NCI-H2227 (cell line): ENCODE data around the gene MET.
A peak's percentile ranks its signal among the peaks of the same experiment; 100 is the strongest.

ENCODE experiments used
- DNase-seq: peaks from one replicate; lab custom pipeline; 2025; ENCODE audit not compliant: unreplicated experiment; lab: John Stamatoyannopoulos, UW

Gene MET

DNA sequence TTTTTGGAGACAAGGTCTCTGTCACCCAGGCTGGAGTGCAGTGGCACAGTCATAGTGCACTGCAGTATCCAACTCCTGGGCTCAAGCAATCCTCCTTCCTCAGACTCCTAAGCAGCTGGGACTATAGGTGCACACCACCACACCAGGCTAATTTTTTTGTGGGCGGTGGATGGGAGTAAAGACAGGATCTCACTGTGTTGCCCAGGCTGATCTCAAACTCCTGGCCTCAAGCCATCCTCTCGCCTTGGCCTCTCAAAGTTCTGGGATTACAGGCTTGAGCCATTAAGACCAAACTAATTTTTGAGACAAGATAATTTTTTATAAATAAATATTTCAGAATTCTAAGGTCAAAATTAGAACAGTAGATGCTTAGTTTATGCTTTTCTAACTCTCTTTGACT is 109.6 kb downstream of the MET start:
- DNase-seq = no peak

DNA sequence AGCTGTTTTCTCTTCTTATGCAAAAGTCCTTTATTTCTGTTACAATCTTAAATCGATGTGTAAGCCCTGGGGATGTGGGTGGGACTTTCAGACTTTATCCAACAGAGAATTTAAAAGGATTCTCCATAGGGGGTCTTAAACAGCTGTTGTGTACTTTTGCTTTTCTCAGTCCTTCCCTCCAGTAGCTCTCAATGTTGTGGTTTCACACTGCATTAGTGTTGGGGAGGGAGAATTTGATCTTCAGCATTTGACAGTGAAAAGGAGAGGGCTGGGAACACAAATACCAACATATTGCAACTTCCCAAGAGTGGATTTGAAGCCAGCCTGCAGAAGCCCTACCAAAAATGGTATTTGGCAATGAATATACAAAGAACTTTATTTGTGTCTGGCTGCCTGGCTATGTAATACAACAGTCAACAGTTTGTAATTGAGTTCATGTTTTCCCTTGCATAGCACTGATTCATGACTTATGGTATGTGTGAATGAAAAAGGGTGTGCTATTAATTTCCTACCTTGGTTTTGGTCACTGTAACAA is 110.2 kb downstream of the MET start:
- no peak for DNase-seq

DNA sequence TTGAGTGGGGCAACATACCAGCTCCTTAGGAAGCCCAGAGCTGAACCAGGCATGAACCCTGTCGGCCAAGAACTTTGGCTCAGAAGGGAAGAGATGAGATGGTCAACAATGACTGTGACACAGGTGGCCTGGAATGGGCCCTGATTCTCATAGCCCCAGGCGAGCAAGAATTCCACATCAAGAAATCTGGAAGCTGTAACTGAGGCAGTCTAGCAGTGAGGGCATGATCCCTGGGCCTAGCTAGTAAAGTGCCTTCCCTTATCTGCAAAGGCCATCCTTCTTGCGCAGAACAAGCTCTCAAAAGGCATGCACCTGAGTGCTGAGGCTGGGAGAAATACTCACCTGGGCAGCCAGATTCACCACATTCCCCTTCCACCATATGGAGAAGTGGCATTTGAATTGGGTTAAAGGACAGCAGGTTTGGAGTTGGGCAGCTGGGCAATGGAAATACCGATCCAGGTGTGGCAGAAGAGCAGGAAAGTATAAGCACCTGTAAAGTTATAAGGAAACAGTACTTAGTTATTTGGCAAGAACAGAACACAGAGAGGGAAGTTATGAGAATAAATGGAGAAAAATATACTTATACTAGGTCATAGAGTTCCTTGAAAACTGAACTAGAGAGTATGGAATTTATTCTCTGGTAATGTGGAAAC is 111.8 kb downstream of the MET start:
- no peak for DNase-seq

DNA sequence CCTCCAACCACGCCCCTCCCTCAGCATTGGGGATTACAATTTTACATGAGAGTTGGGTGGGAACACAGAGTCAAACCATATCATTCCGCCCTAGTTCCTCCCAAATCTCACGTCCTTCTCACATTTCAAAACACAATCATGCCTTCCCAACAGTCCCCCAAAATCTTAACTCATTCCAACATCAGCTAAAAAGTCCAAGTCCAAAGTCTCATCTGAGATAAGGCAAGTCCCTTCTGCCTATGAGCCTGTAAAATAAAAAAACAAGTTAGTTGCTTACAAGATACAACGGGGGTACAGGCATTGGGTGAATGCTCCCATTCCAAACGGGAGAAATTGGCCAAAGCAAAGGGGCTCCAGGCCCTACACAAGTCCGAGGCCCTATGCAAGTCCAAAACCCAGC is 112.7 kb downstream of the MET start:
- no peak for DNase-seq

DNA sequence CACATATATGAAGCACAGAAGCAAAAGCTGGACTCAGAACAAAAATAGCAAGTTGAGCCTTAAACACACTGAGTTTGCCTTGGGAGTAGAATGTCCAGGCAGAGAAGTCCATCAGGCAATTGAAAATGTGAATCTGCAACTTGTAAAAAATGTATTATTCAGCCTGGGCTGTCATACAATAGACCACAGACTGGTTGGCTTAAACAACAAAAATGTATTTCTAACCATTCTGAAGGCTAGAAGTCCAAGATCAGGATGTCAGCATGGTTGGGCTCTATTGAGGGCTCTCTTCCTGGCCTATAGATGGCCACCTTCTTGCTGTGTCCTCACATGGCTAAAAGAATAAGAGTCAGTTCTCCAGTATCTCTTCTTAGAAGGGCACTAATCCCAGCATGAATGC is 113.8 kb downstream of the MET start:
- no peak for DNase-seq

DNA sequence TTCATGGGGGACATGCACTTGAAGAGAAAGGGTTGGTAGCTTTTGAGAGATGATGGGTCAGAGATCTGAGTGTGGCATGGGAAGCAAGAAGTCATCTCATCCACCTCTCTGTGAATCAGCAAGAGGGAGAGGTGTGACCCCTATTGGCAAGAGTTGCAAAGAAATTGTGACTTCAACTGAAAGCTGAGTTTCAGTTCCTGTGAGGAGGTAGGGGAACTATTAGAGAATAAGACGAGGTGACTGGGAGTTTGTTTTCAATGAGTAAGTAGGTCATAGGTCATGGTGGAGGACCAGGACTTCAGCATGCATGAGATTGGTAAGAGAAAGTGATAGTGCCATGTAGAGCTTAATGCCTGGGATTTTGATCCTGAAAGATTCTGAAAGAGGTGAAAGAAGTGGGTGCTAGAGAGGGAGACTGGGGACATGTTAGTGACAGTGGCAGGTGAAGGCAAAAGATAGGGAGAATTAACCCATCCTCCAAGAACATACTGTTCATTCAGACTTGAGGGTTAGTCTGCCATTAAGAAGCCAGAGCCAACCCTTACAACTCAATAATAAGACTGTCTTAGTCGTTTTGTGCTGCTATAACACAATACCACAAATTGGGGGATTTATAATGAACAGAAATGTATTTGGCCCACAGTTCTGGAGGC is 114.9 kb downstream of the MET start:
- no peak for DNase-seq

DNA sequence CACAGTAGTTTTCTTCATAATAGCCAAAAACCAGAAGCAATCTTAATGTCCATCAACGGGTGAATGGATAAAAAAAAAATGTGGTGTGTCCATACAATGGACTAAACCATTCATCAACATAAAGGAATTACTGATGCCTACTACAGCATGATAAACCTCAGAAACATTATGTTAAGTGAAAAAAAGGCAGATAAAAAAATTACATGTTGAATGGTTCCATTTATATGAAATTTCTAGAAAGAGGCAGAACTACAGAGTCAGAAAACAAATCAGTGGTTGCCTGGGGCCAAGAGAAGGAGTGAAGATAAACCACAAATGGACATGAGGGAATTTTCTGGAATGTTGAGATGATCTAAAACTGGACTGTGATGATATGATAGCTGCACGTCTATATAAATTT is 115.9 kb downstream of the MET start:
- DNase-seq = no peak

DNA sequence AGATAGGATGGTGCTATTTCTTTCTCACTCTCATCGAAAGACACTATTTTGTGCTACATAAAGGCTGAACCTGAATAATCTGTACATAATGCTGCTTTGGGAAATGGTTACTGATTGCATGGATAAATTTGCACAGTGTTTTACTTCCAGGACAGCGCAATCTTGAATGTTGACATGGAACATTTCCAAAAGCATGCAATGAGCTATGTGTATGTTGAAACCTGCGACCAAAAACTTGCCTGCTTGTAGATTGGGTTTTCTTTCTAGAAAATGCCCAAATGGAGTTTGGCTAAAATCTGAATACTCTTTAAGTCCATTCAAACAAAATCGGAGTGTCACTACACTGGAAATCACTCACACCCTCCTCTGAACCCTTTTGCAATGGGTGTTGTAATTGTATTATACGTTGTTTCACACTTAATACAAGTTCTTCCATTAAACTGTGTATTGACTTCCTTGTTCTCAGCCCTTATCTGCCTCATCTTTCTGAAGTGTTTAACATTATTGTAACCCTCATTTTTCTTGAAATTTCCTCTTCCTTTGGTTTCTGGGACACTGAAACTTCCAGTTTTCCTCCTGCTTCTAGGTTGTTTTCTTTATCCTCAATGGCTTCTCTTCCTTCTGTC is 116.7 kb downstream of the MET start:
- DNase-seq = no peak

DNA sequence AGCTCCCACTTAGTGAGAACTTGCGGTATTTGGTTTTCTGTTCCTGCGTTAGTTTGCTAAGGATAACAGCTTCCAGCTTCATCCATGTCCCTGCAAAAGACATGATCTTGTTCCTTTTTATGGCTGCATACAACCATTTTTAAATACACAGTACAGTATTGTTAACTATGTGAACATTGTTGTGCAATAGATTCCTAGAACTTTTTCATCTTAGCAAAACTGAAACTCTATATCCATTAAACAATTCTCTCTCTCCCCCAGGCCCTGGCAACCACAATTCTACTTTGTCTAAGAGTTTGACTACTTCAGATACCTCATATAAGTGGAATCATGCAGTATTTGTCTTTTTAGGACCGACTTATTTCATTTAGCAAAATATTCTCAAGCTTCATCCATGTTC is 118.0 kb downstream of the MET start:
- DNase-seq = no peak

DNA sequence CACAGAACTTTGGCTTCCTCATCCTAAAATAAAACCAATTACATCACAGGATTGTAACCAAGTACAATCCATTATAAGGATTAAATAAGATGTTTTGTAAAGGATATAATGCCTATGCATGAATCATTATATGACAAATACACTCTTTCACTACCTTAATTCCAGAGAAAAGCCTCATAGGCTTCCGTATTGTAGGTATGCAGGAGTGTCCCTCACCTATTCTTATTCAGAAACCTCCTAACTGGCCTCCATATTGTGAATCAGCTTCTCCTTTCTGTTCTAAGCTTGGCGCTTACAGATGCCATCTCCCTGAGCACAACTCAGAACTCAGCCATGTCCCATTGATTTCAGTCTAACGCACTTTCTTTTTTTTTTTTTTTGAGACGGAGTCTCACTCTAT is 120.8 kb downstream of the MET start:
- DNase-seq = no peak

DNA sequence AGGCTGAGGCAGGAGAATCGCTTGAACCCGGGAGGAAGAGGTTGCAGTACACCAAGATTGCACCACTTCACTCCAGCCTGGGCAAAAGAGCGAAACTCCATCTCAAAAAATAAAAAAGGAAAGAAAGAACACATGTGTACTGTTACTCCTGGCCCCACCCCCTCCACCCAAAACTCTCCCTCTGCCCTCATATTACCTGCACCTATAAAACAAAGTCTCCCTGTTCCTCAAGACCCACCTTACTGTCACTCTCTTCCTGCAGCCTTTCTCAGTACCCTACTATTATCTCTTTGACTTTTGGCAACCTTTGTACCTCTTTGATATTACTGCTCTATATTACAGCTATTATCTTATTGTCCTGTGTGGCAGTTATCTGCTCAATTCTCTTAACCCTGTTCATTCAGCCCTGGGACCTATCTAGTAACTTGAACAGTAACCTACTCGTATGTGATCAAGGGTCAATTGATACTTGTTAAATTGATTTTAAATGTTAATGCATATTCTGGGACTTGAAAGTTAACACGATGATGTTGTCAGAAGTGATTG is 121.9 kb downstream of the MET start:
- no peak for DNase-seq

DNA sequence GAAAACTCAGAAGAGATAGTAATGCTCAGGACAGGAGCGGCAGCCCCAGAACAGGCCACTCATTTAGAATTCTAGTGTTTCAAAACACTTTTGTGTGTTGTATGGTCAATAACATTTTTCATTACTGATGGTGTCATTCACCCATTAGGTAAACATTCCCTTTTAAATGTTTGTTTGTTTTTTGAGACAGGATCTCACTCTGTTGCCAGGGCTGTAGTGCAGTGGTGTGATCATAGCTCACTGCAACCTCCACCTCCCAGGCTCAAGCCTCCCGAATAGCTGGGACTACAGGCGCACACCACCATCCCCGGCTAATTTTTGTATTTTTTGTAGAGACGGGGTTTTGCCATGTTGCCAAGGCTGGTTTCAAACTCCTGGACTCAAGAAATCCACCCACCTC is 124.5 kb downstream of the MET start:
- DNase-seq = no peak

DNA sequence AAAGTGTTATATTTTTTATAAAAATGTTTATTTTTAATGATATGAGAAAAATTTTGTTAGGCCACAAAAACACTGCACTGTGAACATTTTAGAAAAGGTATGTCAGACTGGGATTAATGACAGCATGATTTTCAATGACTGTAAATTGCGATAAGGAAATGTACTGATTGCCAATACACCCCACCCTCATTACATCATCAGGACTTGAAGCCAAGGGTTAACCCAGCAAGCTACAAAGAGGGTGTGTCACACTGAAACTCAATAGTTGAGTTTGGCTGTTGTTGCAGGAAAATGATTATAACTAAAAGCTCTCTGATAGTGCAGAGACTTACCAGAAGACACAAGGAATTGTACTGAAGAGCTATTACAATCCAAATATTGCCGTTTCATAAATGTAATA is 125.6 kb downstream of the MET start:
- no peak for DNase-seq

DNA sequence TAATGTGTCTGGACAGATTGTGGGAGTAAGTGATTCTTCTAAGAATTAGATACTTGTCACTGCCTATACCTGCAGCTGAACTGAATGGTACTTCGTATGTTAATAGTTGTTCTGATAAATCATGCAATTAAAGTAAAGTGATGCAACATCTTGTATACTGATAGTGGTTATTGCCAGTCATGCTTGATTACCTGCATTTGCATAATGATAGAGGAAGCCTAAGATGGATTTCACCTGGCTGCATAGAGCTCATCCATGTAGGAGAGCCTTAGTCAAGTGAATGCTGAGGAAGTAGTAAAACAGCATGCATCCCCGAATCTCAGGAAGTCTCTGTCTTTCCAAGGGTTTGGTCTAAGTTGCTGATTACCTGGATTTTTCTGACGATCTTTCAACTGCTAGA is 126.2 kb downstream of the MET start:
- no peak for DNase-seq

DNA sequence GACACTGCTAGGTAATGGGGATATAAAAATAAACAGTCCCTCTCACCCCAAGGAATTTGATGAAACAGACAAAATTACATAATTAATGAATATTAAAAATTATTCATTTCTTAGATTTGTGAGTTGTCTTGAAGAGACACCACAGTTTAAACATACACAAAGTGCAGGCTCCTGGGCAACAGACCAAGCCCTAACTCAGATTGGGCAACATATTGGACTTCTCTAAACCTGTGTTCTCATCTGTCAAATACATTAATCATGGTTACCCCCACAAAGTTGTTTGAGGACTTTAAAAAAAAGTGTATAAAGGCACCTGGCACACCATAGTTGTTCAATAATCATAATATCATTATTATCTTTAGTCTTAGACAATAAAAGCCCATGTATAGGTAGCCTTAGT is 127.9 kb downstream of the MET start:
- DNase-seq = no peak

DNA sequence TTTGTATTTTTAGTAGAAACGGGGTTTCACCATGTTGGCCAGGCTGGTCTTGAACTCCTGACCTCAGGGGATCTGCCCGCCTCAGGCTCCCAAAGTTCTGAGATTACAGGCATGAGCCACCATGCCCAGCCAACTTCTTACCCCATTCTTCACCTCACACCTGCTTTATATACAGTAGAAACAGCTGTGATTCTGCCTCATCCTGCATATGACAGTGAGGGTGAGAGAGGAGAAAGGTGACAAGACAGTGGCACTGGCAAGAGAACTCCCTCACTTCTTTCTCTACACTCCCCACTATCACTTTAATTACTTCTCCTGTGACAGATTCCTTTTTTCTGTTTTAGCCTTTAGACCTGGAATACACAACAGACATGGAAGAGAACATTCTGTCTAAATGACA is 128.6 kb downstream of the MET start:
- no peak for DNase-seq

DNA sequence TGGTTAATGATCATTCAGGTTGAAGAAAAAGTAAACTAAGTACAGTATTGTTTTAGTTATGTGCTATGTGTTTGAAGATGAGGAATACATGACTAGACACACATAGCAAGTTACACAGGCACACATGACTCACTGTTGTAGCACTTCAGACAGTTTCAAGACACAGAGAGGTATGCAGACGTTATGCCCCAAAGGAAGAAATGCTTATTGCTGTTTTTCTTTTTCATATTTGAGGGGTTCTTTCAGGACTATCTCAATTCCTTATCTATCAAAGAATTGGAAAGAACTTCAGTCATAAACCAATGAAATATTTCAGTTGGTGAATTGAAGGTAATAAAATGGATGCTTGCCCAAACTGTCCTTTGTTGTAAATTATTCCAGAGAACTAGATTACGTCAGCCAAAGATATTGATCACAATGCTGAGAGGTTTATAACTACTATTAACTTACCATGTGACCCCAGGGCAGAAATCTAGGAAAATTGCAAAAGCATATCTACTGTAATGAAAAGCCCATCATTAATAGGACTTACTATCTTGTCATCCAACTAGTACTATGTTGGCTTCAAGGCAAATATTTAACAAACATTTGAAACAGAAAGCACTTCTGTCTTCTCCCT is 129.2 kb downstream of the MET start:
- DNase-seq = no peak

DNA sequence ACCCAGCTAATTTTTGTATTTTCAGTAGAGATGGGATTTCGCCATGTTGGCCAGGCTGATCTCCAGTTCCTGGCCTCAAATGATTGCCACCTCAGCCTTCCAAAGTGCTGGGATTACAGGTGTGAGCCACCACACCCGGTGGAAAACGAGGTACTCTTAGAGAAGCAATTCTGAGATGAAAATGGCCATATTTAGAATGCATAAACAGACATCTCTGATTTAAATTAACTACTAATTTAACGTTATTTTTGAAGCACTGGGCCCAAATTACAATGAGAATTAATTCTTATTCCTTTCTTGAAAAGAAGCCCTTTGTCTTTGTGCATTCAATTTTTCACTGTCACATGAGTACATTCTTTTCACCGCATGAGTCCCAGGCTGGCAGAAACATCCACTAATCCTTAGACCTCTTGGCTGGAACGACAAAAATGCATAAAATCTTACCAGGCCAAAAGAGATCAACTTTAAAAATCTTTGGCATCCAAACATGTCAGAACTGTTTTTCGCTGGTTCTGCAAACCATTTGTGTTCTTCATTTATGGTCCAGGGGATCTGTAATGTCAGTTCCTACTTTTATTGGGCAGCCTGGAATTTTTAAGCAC is 130.2 kb downstream of the MET start:
- no peak for DNase-seq

DNA sequence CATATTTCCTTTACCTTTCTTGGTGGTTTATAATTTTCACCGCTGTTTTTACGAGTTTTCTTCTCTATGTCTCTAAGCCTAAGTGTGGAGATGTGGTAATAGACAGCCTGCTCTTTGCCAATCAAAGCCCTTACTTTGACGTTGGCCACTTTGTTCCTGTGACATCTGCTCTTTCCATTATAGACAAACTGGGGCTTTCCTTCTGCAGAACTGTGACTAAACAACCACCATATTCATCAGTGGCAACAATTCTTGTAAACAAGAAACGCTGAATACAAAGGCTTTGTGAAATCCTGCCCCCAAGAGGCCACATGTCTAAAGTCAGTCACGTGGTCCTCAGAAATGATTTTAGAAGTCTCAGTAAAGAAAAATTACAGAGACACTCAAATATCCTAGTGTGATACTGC is 130.8 kb downstream of the MET start:
- DNase-seq = peak; percentile 50

DNA sequence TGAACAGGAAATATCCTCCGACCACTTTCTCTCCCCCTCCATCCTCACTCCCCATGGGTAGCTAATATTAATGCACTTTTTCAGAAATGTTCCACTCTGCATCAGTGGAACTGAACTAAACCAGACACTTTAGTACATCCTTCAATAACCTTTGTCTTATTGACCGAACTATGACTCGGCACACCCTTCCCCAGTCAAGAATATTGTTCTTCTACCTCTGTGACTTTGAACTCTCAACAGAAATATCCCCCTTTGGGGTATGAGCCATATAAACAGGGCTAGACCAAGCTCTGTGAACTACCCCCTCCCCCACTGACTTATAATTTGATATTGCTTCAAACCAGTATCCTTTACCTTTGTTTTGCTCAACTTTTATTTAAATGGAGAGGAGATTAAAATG is 132.5 kb downstream of the MET start:
- DNase-seq = no peak

DNA sequence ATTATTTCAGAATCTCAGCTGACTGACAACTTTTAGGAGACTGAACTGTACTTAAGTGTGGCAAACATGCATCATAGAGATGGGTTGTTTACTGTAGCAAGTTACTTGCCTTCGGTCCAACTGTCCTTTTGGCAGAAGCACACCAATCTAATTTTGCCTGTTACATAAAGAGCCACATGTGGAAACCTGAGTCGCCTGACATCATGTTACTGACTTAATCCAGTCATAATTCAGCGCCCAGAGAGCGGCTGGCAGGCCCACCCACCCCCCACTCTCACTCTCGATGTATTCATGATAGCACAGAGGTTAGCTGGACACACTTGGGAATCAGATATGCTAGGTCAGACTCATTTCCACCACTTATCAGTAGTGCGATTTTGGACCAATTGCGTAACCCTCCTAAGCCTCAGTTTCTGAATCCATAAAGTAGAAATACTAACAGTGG is 133.1 kb downstream of the MET start:
- no peak for DNase-seq
